PC-3 (cell line): ENCODE measurements around the gene CHD2.

Experiments
- CTCF ChIP-seq: fragments of 300-600 bp; sonication (generic); conservative IDR thresholded peaks from 2 replicates; pipeline ENCODE4 v1.5.1; 2017; ENCODE audit warnings: antibody characterized with exemption, low read depth, mild to moderate bottlenecking, low read length
- EZH2phosphoT487 ChIP-seq: fragments of 300-600 bp; sonication (generic); IDR thresholded peaks from 2 replicates; pipeline ENCODE4 v1.6.1; 2018; ENCODE audit warnings: mild to moderate bottlenecking, antibody characterized with exemption, low read length, borderline replicate concordance

- TF ChIP-seq CTCF (no peak), EZH2phosphoT487 (no peak)
These were observed 63.7 kb downstream of the CHD2 start for GRCh38 chr15:92963794-92964193.
